ENCODE results near the gene LPXN. TPM values are rescaled to one million over a fixed set of nuclear protein-coding genes. Genes with fewer than 3 reads are reported as not detected.

Gene LPXN
- total and polyA plus RNA-seq, 3 donors from 2014 or later, result 14.5 to 17.3 (median 15.8) TPM

DNA sequence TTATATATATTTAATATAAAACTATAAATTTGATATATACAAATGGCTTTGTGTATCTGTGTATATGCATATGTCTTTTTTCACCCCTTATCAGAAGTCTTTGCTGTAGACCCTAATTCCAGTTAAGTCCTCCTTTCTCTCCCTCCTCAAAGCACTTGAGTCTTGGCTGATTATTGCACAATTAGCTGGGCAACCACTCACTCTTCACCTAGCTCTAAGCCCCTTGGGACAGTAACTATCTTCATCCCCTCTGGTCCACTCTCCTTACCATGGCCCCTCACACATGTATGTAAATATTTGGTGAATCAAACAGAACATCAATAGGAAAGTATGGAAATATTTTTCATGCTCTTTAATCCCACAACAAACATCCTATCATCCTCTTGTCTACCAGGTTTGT, 66.8 kb downstream of the LPXN start:
- intact Hi-C loops (cut with DNase I; ENCODE audit: low total_unique reads), result no loop called here
- no peaks in the 10 kb centered on the region for H3K4me1 ChIP-seq
- H3K9me3 ChIP-seq, result no peaks in the 10 kb centered on the region
- H3K4me3 ChIP-seq, result no peak overlapping the region
- no peaks in the 10 kb centered on the region for H3K27me3 ChIP-seq
- H3K36me3 ChIP-seq (ENCODE audit: low read depth, missing control alignments), result no peaks in the 10 kb centered on the region
- no peak for TF ChIP-seq POLR2A (IDR thresholded peaks at IDR 0.05)
- H3K27ac ChIP-seq, result no peak overlapping the region
- no peak for DNase-seq

DNA sequence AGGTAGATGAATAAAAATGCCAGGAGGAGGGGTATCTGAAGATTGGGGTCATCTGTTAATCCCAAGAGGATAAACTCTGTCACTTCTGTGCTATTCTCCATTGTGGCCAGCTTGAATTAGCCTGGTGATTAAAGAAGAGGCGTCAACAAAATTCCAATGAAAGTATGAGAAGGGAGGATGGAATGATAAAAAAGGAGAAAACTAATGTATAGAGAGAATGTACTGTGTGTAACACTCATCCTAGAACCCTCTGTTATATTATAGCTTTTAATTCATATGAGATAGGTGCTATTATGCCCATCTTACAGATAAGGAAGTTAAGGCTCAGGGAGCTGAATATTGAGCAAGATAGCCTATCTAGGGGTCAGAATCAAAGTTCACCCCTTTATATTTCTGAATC, 67.7 kb downstream of the LPXN start, which contains the start of gene OR5B21:
OR5B21 (minus strand) TSS at position 101 of the 400 bp plus-strand sequence; CDS start at position 101, 0 bp downstream.
- Histone ChIP-seq H3K27me3 (no peaks in the 10 kb centered on the region), H3K4me1 (no peaks in the 10 kb centered on the region), H3K4me3 (no peak within 1 kb of the TSS), H3K36me3 (ENCODE audit: low read depth, missing control alignments) (no peaks in the 10 kb centered on the region), H3K9me3 (no peaks in the 10 kb centered on the region), H3K27ac (no peak within 1 kb of the TSS)
- intact Hi-C loops (cut with DNase I; ENCODE audit: low total_unique reads), result no loop called here
- 82 to 100% methylated on average over 1 of the region's 1 CpG for WGBS, 2 donors
- DNase-seq, result no peak
- TF ChIP-seq POLR2A (IDR thresholded peaks at IDR 0.05) (no peak), CTCF (IDR thresholded peaks at IDR 0.05) (no peak)

DNA sequence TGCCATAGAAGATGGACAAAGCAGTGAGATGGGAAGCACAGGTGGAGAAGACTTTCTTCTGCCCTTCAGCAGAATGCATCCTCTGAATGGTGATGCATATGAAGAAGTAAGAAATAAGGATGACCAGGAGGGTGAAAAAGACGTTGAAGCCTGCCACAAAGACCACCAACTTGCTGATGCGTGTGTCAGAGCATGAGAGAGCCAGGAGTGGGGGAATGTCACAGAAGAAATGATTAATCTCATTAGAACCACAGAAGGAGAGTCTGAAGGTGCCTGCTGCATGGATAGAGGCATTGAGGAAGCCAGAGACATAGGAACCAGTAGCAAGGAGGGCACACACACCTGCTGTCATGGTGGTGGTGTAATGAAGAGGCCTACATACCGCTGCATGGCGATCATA, 68.3 kb downstream of the LPXN start:
- no peaks in the 10 kb centered on the region for H3K36me3 ChIP-seq (ENCODE audit: low read depth, missing control alignments)
- DNase-seq, result no peak
- no peaks in the 10 kb centered on the region for H3K4me1 ChIP-seq
- intact Hi-C loops (cut with DNase I; ENCODE audit: low total_unique reads), result no loop called here
- no peak overlapping the region for H3K4me3 ChIP-seq
- 87 to 93% methylated on average over 4 of the region's 4 CpGs for WGBS, 2 donors
- no peaks in the 10 kb centered on the region for H3K9me3 ChIP-seq
- no peak for TF ChIP-seq POLR2A (IDR thresholded peaks at IDR 0.05)
- no peak for TF ChIP-seq CTCF (IDR thresholded peaks at IDR 0.05)
- no peaks in the 10 kb centered on the region for H3K27me3 ChIP-seq
- no peak overlapping the region for H3K27ac ChIP-seq

- H3K27me3 ChIP-seq, result no peaks in the 10 kb centered on the region
- DNase-seq, result no peak
- WGBS, 2 donors, result 75 to 87% methylated on average over 5 of the region's 5 CpGs
- H3K4me3 ChIP-seq, result no peak overlapping the region
- H3K4me1 ChIP-seq, result no peaks in the 10 kb centered on the region
- TF ChIP-seq POLR2A (IDR thresholded peaks at IDR 0.05), result no peak
- no peak for TF ChIP-seq CTCF (IDR thresholded peaks at IDR 0.05)
- intact Hi-C loops (cut with DNase I; ENCODE audit: low total_unique reads), result no loop called here
- no peaks in the 10 kb centered on the region for H3K9me3 ChIP-seq
- H3K36me3 ChIP-seq (ENCODE audit: low read depth, missing control alignments), result no peaks in the 10 kb centered on the region
- no peak overlapping the region for H3K27ac ChIP-seq
Observed at GRCh38 chr11:58506935-58507334, 68.7 kb downstream of the LPXN start.

DNA sequence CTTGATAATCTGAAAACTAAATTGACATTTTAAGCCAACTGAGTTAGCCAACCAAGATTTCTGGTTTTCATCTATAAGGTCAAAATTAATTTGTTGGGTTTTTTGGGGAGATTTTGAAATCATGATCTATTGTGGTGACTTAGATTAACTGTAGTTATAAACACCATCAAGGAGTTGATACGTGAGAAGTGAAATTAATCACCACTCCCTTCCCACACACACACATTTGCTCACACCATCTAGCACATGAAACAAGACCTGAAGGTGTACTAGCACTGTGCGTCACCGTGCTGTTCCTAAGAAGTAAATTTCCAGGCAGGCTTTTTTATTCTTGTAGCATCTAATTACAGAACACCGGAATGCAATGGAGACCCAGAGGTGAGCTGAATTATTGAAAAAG, 69.8 kb downstream of the LPXN start:
- no peak for DNase-seq
- no peaks in the 10 kb centered on the region for H3K4me1 ChIP-seq
- no peaks in the 10 kb centered on the region for H3K9me3 ChIP-seq
- no peaks in the 10 kb centered on the region for H3K36me3 ChIP-seq (ENCODE audit: low read depth, missing control alignments)
- H3K27me3 ChIP-seq, result no peaks in the 10 kb centered on the region
- TF ChIP-seq CTCF (IDR thresholded peaks at IDR 0.05) (no peak), POLR2A (IDR thresholded peaks at IDR 0.05) (no peak)
- H3K4me3 ChIP-seq, result no peak overlapping the region
- H3K27ac ChIP-seq, result no peak overlapping the region
- 88 to 91% methylated on average over 4 of the region's 4 CpGs for WGBS, 2 donors
- intact Hi-C loops (cut with DNase I; ENCODE audit: low total_unique reads), result no loop called here
